ENCODE data around the gene EYS.

The EYS gene

DNA sequence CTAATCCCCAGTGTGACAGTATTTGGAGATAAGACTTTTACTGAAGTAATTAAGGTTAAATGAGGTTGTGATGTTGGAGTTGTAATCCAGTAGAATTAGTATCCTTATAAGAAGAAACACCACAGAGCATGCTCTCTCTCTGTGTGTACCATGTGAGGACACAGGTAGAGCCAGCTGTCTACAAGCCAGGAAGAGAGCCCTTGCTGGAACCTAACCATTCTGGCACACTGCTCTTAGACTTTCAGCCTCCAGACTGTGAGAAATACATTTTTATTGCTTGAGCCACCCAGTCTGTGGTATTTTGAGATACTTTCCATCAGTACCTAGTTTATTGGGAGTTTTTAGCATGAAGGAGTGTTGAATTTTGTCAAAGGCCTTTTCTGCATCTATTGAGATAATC is 1961.2 kb downstream of the EYS start:
- Histone ChIP-seq H3K36me3 (replicated peaks; ENCODE audit: insufficient read depth, low read length) (no peaks in the 10 kb centered on the region), H3K79me2 (ENCODE audit: low read length) (no peaks in the 10 kb centered on the region), H3K9ac (ENCODE audit: low read length) (no peak overlapping the region), H3K9me3 (replicated peaks; ENCODE audit: insufficient read depth, low read length) (no peaks in the 10 kb centered on the region), H3K9me2 (replicated peaks; ENCODE audit: insufficient read depth, low read length) (no peaks in the 10 kb centered on the region), H2AFZ (ENCODE audit: low read length) (no peak overlapping the region), H3K4me2 (ENCODE audit: low read depth, low read length) (no peak overlapping the region), H3F3A (ENCODE audit: insufficient read depth, low read length) (no peaks in the 10 kb centered on the region), H3K27me3 (replicated peaks; ENCODE audit: insufficient read depth, low read length) (no peaks in the 10 kb centered on the region), H3K4me1 (ENCODE audit: low read length) (no peaks in the 10 kb centered on the region), H3K4me3 (ENCODE audit: low read length) (no peak overlapping the region), H3K27ac (ENCODE audit: low read length) (no peak overlapping the region), H4K20me1 (ENCODE audit: insufficient read depth, low read length) (no peaks in the 10 kb centered on the region)
- DNase-seq = no peak
- TF ChIP-seq EZH2phosphoT487 (IDR thresholded peaks at IDR 0.05; ENCODE audit: low read length) (no peak), EZH2 (optimal IDR thresholded peaks at IDR 0.05; ENCODE audit: low read depth, low read length) (no peak)

- Histone ChIP-seq H3K27ac (ENCODE audit: low read length) (no peak overlapping the region), H3K9me3 (replicated peaks; ENCODE audit: insufficient read depth, low read length) (no peaks in the 10 kb centered on the region), H3K79me2 (ENCODE audit: low read length) (no peaks in the 10 kb centered on the region), H3K36me3 (replicated peaks; ENCODE audit: insufficient read depth, low read length) (no peaks in the 10 kb centered on the region), H3K9ac (ENCODE audit: low read length) (no peak overlapping the region), H3K4me1 (ENCODE audit: low read length) (no peaks in the 10 kb centered on the region), H3K9me2 (replicated peaks; ENCODE audit: insufficient read depth, low read length) (no peaks in the 10 kb centered on the region), H4K20me1 (ENCODE audit: insufficient read depth, low read length) (no peaks in the 10 kb centered on the region), H2AFZ (ENCODE audit: low read length) (no peak overlapping the region), H3K27me3 (replicated peaks; ENCODE audit: insufficient read depth, low read length) (no peaks in the 10 kb centered on the region), H3K4me3 (ENCODE audit: low read length) (no peak overlapping the region), H3K4me2 (ENCODE audit: low read depth, low read length) (no peak overlapping the region), H3F3A (ENCODE audit: insufficient read depth, low read length) (no peaks in the 10 kb centered on the region)
- TF ChIP-seq EZH2 (optimal IDR thresholded peaks at IDR 0.05; ENCODE audit: low read depth, low read length) (no peak), CTCF (IDR thresholded peaks at IDR 0.05; ENCODE audit: low read length) (no peak), EZH2phosphoT487 (IDR thresholded peaks at IDR 0.05; ENCODE audit: low read length) (no peak)
- no peak for DNase-seq
Measured at GRCh38 chr6:63744810-63745209, 1962.2 kb downstream of the EYS start.

DNA sequence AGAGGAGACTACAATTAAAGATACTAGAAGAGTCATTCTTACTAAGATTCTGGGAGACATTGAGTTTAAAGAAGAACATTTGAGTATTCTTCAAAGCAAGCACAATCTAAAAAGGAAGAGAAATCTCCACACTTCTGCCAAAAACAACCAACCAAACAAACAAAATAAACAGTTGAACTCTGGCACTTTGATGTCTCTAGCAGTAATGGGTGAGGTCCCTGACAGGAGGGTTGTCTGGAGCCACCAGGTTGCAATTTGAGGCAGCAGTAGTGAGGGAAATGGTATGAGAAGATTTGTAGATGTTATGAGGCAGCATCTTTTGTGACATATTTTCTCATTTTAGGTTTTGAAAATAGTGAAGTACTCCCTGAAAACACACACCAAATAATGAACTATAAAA is 1963.3 kb downstream of the EYS start:
- H4K20me1 ChIP-seq (ENCODE audit: insufficient read depth, low read length) = no peaks in the 10 kb centered on the region
- H3K9me2 ChIP-seq (replicated peaks; ENCODE audit: insufficient read depth, low read length) = no peaks in the 10 kb centered on the region
- H3K9ac ChIP-seq (ENCODE audit: low read length) = no peak overlapping the region
- H3K36me3 ChIP-seq (replicated peaks; ENCODE audit: insufficient read depth, low read length) = no peaks in the 10 kb centered on the region
- H3K4me1 ChIP-seq (ENCODE audit: low read length) = no peaks in the 10 kb centered on the region
- no peaks in the 10 kb centered on the region for H3K27me3 ChIP-seq (replicated peaks; ENCODE audit: insufficient read depth, low read length)
- no peak overlapping the region for H3K27ac ChIP-seq (ENCODE audit: low read length)
- H3K4me3 ChIP-seq (ENCODE audit: low read length) = no peak overlapping the region
- H3K9me3 ChIP-seq (replicated peaks; ENCODE audit: insufficient read depth, low read length) = no peaks in the 10 kb centered on the region
- no peaks in the 10 kb centered on the region for H3F3A ChIP-seq (ENCODE audit: insufficient read depth, low read length)
- TF ChIP-seq EZH2 (optimal IDR thresholded peaks at IDR 0.05; ENCODE audit: low read depth, low read length) (no peak), CTCF (IDR thresholded peaks at IDR 0.05; ENCODE audit: low read length) (no peak), EZH2phosphoT487 (IDR thresholded peaks at IDR 0.05; ENCODE audit: low read length) (no peak)
- no peak for DNase-seq
- no peaks in the 10 kb centered on the region for H3K79me2 ChIP-seq (ENCODE audit: low read length)
- H3K4me2 ChIP-seq (ENCODE audit: low read depth, low read length) = no peak overlapping the region
- no peak overlapping the region for H2AFZ ChIP-seq (ENCODE audit: low read length)

GRCh38 chr6:63742060-63742459 is 1965.0 kb downstream of the EYS start:
- TF ChIP-seq CTCF (IDR thresholded peaks at IDR 0.05; ENCODE audit: low read length) (no peak), EZH2phosphoT487 (IDR thresholded peaks at IDR 0.05; ENCODE audit: low read length) (no peak), EZH2 (optimal IDR thresholded peaks at IDR 0.05; ENCODE audit: low read depth, low read length) (no peak)
- Histone ChIP-seq H3K4me1 (ENCODE audit: low read length) (no peaks in the 10 kb centered on the region), H4K20me1 (ENCODE audit: insufficient read depth, low read length) (no peaks in the 10 kb centered on the region), H3K9ac (ENCODE audit: low read length) (no peak overlapping the region), H3K79me2 (ENCODE audit: low read length) (no peaks in the 10 kb centered on the region), H3K27me3 (replicated peaks; ENCODE audit: insufficient read depth, low read length) (no peaks in the 10 kb centered on the region), H3K27ac (ENCODE audit: low read length) (no peak overlapping the region), H3K4me2 (ENCODE audit: low read depth, low read length) (no peak overlapping the region), H3K9me2 (replicated peaks; ENCODE audit: insufficient read depth, low read length) (no peaks in the 10 kb centered on the region), H2AFZ (ENCODE audit: low read length) (no peak overlapping the region), H3K9me3 (replicated peaks; ENCODE audit: insufficient read depth, low read length) (no peaks in the 10 kb centered on the region), H3K4me3 (ENCODE audit: low read length) (no peak overlapping the region), H3K36me3 (replicated peaks; ENCODE audit: insufficient read depth, low read length) (no peaks in the 10 kb centered on the region), H3F3A (ENCODE audit: insufficient read depth, low read length) (no peaks in the 10 kb centered on the region)
- no peak for DNase-seq

Data from MM.1S (cell line).